MM.1S (cell line): ENCODE results near the gene PTPRD.
"Not testable (repeated sequence)": the region's sequence is repeated elsewhere in the genome, so short reads cannot be mapped to it uniquely, and the experiment has no call there.

ENCODE experiments used
- DNase-seq: peaks from one replicate; pipeline ENCODE4 v3.0.0-alpha.2; 2015
- H2AFZ ChIP-seq: fragments of 300-600 bp; sonication (generic); 2 replicates; pipeline ENCODE4 v1.6.0; 2016; ENCODE audit warnings: antibody characterized with exemption, low read length
- H3F3A ChIP-seq: fragments of 300-600 bp; sonication (generic); 2 replicates; pipeline ENCODE4 v1.6.1; 2016; ENCODE audit warnings: mild to moderate bottlenecking, antibody characterized with exemption, low read length, moderate library complexity, mixed read lengths; ENCODE audit not compliant: insufficient read depth
- H3K27ac ChIP-seq: fragments of 300-600 bp; sonication (generic); 2 replicates; pipeline ENCODE4 v1.5.1; 2016; ENCODE audit warnings: mild to moderate bottlenecking, low read length
- H3K27me3 ChIP-seq: fragments of 300-600 bp; sonication (generic); replicated peaks from 2 replicates; pipeline ENCODE4 v1.6.0; 2016; ENCODE audit warnings: low read length; ENCODE audit not compliant: insufficient read depth
- H3K36me3 ChIP-seq: fragments of 300-600 bp; sonication (generic); replicated peaks from 2 replicates; pipeline ENCODE4 v1.6.1; 2016; ENCODE audit warnings: mild to moderate bottlenecking, low read length, mixed read lengths; ENCODE audit not compliant: insufficient read depth
- H3K4me1 ChIP-seq: fragments of 300-600 bp; sonication (generic); 2 replicates; pipeline ENCODE4 v1.6.1; 2016; ENCODE audit warnings: low read length, mixed read lengths
- H3K4me2 ChIP-seq: fragments of 300-600 bp; sonication (generic); 2 replicates; pipeline ENCODE4 v1.6.0; 2016; ENCODE audit warnings: low read depth, low read length
- H3K4me3 ChIP-seq: fragments of 300-600 bp; sonication (generic); 2 replicates; pipeline ENCODE4 v1.5.1; 2016; ENCODE audit warnings: low read length, mixed read lengths
- H3K79me2 ChIP-seq: fragments of 300-600 bp; sonication (generic); 2 replicates; pipeline ENCODE4 v1.6.1; 2016; ENCODE audit warnings: mixed run types, low read length, mixed read lengths
- H3K9ac ChIP-seq: fragments of 300-600 bp; sonication (generic); 2 replicates; pipeline ENCODE4 v1.6.1; 2016; ENCODE audit warnings: low read length, mixed read lengths
- H3K9me2 ChIP-seq: fragments of 300-600 bp; sonication (generic); replicated peaks from 2 replicates; pipeline ENCODE4 v1.6.1; 2016; ENCODE audit warnings: mild to moderate bottlenecking, low read length, mixed read lengths; ENCODE audit not compliant: insufficient read depth
- H3K9me3 ChIP-seq: fragments of 300-600 bp; sonication (generic); replicated peaks from 2 replicates; pipeline ENCODE4 v1.6.1; 2016; ENCODE audit warnings: mild to moderate bottlenecking, low read length, mixed read lengths; ENCODE audit not compliant: insufficient read depth
- H4K20me1 ChIP-seq: fragments of 300-600 bp; sonication (generic); 2 replicates; pipeline ENCODE4 v1.6.1; 2016; ENCODE audit warnings: mild to moderate bottlenecking, low read length, moderate library complexity, mixed read lengths; ENCODE audit not compliant: insufficient read depth
- EZH2 ChIP-seq: fragments of 300-600 bp; sonication (generic); optimal IDR thresholded peaks from 2 replicates; pipeline ENCODE3; 2017; ENCODE audit warnings: low read depth, mild to moderate bottlenecking, antibody characterized with exemption, low read length, mixed read lengths
- EZH2phosphoT487 ChIP-seq: fragments of 300-600 bp; sonication (generic); IDR thresholded peaks from 2 replicates; pipeline ENCODE4 v1.6.1; 2018; ENCODE audit warnings: antibody characterized with exemption, low read length
- TF ChIP-seq, protein P1 (sequence below): fragments of 300-600 bp; sonication (generic); IDR thresholded peaks from 2 replicates; pipeline ENCODE4 v1.5.1; 2016; ENCODE audit warnings: antibody characterized with exemption, low read length, mixed read lengths

Gene PTPRD

DNA sequence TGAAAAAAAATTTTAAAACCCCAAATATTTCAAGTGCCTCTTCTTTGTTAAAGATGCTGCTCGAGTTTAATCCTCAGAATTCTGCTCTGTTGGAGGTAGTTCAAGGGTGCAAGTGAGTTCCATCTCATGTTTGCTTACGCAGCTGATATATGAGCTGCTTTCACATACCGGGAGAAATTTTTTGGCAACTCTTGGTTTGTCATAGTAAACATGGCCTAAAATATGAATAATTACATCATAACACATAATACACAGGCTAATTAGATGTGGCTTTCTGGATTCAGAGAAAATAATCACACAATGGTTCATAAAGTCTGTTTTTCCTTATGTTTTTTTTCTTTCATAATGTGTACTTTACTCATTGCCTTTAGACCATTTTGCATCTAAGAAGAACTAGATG lies 1134.1 kb downstream of the PTPRD start:
- Histone ChIP-seq H2AFZ (no peak overlapping the region), H3K4me1 (no peaks in the 10 kb centered on the region), H3K27me3 (no peaks in the 10 kb centered on the region), H4K20me1 (no peaks in the 10 kb centered on the region), H3K79me2 (no peaks in the 10 kb centered on the region), H3K36me3 (no peaks in the 10 kb centered on the region), H3K27ac (no peak overlapping the region), H3K9me2 (no peaks in the 10 kb centered on the region), H3K4me3 (no peak overlapping the region), H3K9ac (no peak overlapping the region), H3K4me2 (no peak overlapping the region), H3F3A (no peaks in the 10 kb centered on the region), H3K9me3 (no peaks in the 10 kb centered on the region)
- TF ChIP-seq EZH2, result no peak
- TF ChIP-seq EZH2phosphoT487, result no peak
- TF ChIP-seq, protein P1, sequence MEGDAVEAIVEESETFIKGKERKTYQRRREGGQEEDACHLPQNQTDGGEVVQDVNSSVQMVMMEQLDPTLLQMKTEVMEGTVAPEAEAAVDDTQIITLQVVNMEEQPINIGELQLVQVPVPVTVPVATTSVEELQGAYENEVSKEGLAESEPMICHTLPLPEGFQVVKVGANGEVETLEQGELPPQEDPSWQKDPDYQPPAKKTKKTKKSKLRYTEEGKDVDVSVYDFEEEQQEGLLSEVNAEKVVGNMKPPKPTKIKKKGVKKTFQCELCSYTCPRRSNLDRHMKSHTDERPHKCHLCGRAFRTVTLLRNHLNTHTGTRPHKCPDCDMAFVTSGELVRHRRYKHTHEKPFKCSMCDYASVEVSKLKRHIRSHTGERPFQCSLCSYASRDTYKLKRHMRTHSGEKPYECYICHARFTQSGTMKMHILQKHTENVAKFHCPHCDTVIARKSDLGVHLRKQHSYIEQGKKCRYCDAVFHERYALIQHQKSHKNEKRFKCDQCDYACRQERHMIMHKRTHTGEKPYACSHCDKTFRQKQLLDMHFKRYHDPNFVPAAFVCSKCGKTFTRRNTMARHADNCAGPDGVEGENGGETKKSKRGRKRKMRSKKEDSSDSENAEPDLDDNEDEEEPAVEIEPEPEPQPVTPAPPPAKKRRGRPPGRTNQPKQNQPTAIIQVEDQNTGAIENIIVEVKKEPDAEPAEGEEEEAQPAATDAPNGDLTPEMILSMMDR, result no peak
- no peak for DNase-seq

DNA sequence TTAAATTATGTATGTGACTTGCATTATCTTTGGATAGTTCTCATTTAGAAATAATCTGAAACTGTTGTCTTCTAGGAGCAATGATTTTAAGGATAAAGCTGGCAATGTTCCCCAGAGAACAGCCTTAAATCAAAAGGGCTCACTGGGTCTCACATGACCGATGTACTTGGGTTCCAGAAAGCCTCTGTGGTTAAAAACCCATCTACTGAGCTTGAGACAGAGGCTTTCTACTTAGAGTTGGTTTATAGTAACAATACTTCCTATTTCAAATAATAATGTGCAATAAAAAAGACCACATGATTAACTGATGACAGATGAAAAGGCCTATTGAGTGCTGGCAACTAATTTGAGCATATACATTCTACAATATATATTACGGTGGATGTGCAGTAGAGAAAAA lies 1143.5 kb downstream of the PTPRD start:
- H3K79me2 ChIP-seq, result no peaks in the 10 kb centered on the region
- H3K9ac ChIP-seq, result no peak overlapping the region
- no peaks in the 10 kb centered on the region for H3K27me3 ChIP-seq
- H3K4me3 ChIP-seq, result no peak overlapping the region
- no peak for TF ChIP-seq EZH2
- no peak for TF ChIP-seq EZH2phosphoT487
- TF ChIP-seq, protein P1, result no peak
- H3K36me3 ChIP-seq, result no peaks in the 10 kb centered on the region
- no peaks in the 10 kb centered on the region for H4K20me1 ChIP-seq
- no peak overlapping the region for H3K4me2 ChIP-seq
- no peaks in the 10 kb centered on the region for H3F3A ChIP-seq
- H3K27ac ChIP-seq, result no peak overlapping the region
- no peak overlapping the region for H2AFZ ChIP-seq
- H3K9me3 ChIP-seq, result no peaks in the 10 kb centered on the region
- H3K4me1 ChIP-seq, result no peaks in the 10 kb centered on the region
- H3K9me2 ChIP-seq, result no peaks in the 10 kb centered on the region
- DNase-seq, result no peak

DNA sequence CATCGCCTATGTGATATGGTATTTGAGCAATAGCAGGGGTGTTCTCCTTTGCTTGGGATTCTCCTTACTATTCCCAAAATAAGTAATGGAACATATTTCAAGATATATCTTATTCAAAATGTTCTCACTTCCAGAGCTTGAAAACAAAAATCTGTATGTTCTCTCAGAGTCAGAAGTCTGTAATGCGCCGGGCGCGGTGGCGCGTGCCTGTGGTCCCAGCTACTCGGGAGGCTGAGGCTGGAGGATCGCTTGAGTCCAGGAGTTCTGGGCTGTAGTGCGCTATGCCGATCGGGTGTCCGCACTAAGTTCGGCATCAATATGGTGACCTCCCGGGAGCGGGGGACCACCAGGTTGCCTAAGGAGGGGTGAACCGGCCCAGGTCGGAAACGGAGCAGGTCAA lies 1170.9 kb downstream of the PTPRD start:
- not testable (repeated sequence) for H3K9me2 ChIP-seq, H3K9me3 ChIP-seq, H3F3A ChIP-seq, H3K4me1 ChIP-seq, H3K27ac ChIP-seq, H3K36me3 ChIP-seq, H3K4me3 ChIP-seq, H3K27me3 ChIP-seq, H4K20me1 ChIP-seq, H3K4me2 ChIP-seq, DNase-seq, H3K9ac ChIP-seq, H3K79me2 ChIP-seq, H2AFZ ChIP-seq

DNA sequence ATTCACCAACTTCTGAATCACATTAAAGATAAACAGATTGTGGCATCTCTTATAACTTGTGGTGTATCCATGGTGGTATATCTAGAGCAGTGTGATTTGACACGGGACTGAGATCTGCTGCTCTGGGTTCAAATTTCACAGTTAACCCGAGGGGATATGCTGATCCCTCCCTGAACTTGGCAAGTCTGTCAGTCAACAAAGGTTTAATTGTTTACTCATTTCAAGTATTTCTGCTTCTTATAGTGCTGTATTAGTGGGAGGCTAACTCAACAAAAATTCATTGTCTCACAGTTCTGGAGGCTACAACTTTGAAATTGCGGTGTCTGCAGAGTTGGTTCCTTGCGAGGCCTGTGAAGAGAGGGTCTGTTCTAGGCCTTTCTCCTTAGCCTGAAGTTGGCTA lies 1175.2 kb downstream of the PTPRD start:
- no peaks in the 10 kb centered on the region for H4K20me1 ChIP-seq
- H3K9me2 ChIP-seq, result no peaks in the 10 kb centered on the region
- TF ChIP-seq, protein P1, result no peak
- TF ChIP-seq EZH2 (no peak), EZH2phosphoT487 (no peak)
- peaks cover 9% of the 10 kb centered on the region for H3K4me1 ChIP-seq
- no peak overlapping the region for H3K4me3 ChIP-seq
- H3K27ac ChIP-seq, result no peak overlapping the region
- H3K9ac ChIP-seq, result no peak overlapping the region
- H3K27me3 ChIP-seq, result no peaks in the 10 kb centered on the region
- H3K4me2 ChIP-seq, result no peak overlapping the region
- H2AFZ ChIP-seq, result no peak overlapping the region
- no peaks in the 10 kb centered on the region for H3K79me2 ChIP-seq
- H3F3A ChIP-seq, result no peaks in the 10 kb centered on the region
- H3K36me3 ChIP-seq, result no peaks in the 10 kb centered on the region
- no peak for DNase-seq
- no peaks in the 10 kb centered on the region for H3K9me3 ChIP-seq

- H3K79me2 ChIP-seq, H3K36me3 ChIP-seq, DNase-seq, H3K9me3 ChIP-seq, H3K27ac ChIP-seq, H3K27me3 ChIP-seq, H2AFZ ChIP-seq, H4K20me1 ChIP-seq, H3F3A ChIP-seq, H3K4me1 ChIP-seq, H3K9me2 ChIP-seq, H3K4me2 ChIP-seq, H3K9ac ChIP-seq, H3K4me3 ChIP-seq: not testable (repeated sequence)
Observed at GRCh38 chr9:9426454-9426853, 1186.3 kb downstream of the PTPRD start.
